PC-3 (cell line): ENCODE measurements around the gene MUC12.

Experiments
- CTCF ChIP-seq: fragments of 300-600 bp; sonication (generic); conservative IDR thresholded peaks from 2 replicates; pipeline ENCODE4 v1.5.1; 2017; ENCODE audit warnings: antibody characterized with exemption, low read depth, mild to moderate bottlenecking, low read length
- EZH2phosphoT487 ChIP-seq: fragments of 300-600 bp; sonication (generic); IDR thresholded peaks from 2 replicates; pipeline ENCODE4 v1.6.1; 2018; ENCODE audit warnings: mild to moderate bottlenecking, antibody characterized with exemption, low read length, borderline replicate concordance

GRCh38 chr7:100991631-100992030, 22.3 kb downstream of the MUC12 start:
- TF ChIP-seq EZH2phosphoT487, result no peak
- TF ChIP-seq CTCF, result no peak
